ENCODE results near the gene CDH13. TPM values are rescaled to one million over a fixed set of nuclear protein-coding genes. Genes with fewer than 3 reads are reported as not detected.

CDH13 gene
- total RNA-seq, 2 donors from 2014 or later: 228 to 280 TPM

DNA sequence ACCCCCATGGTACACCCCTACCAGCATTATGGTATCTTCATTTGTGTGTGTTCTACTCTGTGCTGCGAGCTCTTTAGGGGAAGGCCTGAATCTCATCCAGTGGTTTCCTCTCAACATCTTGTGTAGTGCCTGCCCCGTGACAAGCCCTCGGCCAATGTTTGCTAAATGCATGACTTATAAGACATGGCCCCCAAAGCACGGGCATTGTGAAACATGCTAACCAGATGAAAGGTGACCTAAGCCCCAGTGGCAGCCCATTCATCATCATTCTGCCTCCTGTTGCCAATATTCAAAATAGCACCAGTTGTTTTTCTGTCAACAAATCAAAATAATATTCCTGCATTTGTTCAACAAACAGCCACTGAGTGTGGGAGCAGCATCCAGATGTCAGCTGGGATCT lies 1072.2 kb downstream of the CDH13 start:
- Histone ChIP-seq H3K9me3 (no peaks in the 10 kb centered on the region), H3K4me3 (no peak overlapping the region), H3K27ac (no peak overlapping the region), H3K36me3 (no peaks in the 10 kb centered on the region), H3K4me1 (ENCODE audit: control insufficient read depth in 1 of 2, low read depth in 2 of 2) (no peaks in the 10 kb centered on the region), H3K27me3 (replicated peaks; ENCODE audit: insufficient read depth) (no peaks in the 10 kb centered on the region)
- DNase-seq (ENCODE audit: low spot score) (no peak), ATAC-seq (ENCODE audit: insufficient number of reproducible peaks, low FRiP score, low read depth) (no peak)
- TF ChIP-seq, protein P1, sequence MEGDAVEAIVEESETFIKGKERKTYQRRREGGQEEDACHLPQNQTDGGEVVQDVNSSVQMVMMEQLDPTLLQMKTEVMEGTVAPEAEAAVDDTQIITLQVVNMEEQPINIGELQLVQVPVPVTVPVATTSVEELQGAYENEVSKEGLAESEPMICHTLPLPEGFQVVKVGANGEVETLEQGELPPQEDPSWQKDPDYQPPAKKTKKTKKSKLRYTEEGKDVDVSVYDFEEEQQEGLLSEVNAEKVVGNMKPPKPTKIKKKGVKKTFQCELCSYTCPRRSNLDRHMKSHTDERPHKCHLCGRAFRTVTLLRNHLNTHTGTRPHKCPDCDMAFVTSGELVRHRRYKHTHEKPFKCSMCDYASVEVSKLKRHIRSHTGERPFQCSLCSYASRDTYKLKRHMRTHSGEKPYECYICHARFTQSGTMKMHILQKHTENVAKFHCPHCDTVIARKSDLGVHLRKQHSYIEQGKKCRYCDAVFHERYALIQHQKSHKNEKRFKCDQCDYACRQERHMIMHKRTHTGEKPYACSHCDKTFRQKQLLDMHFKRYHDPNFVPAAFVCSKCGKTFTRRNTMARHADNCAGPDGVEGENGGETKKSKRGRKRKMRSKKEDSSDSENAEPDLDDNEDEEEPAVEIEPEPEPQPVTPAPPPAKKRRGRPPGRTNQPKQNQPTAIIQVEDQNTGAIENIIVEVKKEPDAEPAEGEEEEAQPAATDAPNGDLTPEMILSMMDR (IDR thresholded peaks at IDR 0.05): no peak

DNA sequence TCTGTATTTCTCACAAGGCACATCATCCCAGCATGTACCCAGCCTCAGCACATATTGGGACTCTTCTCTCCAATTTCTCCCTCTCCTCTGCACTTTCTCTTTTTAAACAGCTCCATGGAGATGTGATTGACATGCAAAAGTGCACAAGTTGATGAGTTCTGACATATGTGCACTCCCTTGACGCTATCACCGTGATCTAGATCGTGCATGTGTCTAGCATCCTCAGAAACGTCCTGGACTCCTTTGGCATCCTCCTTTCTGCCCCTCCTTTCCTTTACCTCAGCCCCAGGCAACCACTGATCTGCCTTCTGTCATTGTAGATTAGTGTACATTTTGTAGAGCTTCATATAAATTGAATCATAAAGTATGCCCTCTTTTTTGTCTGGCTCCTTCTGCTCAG lies 1073.0 kb downstream of the CDH13 start:
- ATAC-seq (ENCODE audit: insufficient number of reproducible peaks, low FRiP score, low read depth) (no peak), DNase-seq (ENCODE audit: low spot score) (no peak)
- Histone ChIP-seq H3K4me3 (no peak overlapping the region), H3K4me1 (ENCODE audit: control insufficient read depth in 1 of 2, low read depth in 2 of 2) (no peaks in the 10 kb centered on the region), H3K27ac (no peak overlapping the region), H3K9me3 (no peaks in the 10 kb centered on the region), H3K36me3 (no peaks in the 10 kb centered on the region), H3K27me3 (replicated peaks; ENCODE audit: insufficient read depth) (no peaks in the 10 kb centered on the region)
- TF ChIP-seq, protein P1 (IDR thresholded peaks at IDR 0.05): no peak

DNA sequence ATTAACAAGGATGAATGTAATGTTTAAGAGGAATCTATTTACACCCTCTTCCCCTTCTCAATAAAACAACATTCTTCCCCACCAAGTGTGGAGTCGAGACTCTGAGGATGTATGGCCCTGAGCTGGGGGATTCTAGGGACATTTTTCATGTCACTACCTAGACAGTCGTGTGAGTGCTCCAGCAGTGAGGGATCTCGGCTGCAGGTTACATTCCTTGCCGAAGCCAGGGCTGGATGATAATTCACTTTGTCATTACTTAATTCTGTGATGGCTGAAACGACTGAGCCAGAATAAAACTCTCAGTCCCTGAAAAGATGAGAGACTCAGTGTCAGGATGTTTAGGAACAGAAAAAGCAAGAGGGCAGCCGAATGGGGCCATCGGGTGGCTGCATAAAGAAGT lies 1074.1 kb downstream of the CDH13 start:
- Histone ChIP-seq H3K9me3 (no peaks in the 10 kb centered on the region), H3K27me3 (replicated peaks; ENCODE audit: insufficient read depth) (no peaks in the 10 kb centered on the region), H3K4me3 (no peak overlapping the region), H3K36me3 (no peaks in the 10 kb centered on the region), H3K4me1 (ENCODE audit: control insufficient read depth in 1 of 2, low read depth in 2 of 2) (no peaks in the 10 kb centered on the region), H3K27ac (no peak overlapping the region)
- DNase-seq (ENCODE audit: low spot score): no peak
- TF ChIP-seq, protein P1 (IDR thresholded peaks at IDR 0.05): no peak
- ATAC-seq (ENCODE audit: insufficient number of reproducible peaks, low FRiP score, low read depth): no peak

DNA sequence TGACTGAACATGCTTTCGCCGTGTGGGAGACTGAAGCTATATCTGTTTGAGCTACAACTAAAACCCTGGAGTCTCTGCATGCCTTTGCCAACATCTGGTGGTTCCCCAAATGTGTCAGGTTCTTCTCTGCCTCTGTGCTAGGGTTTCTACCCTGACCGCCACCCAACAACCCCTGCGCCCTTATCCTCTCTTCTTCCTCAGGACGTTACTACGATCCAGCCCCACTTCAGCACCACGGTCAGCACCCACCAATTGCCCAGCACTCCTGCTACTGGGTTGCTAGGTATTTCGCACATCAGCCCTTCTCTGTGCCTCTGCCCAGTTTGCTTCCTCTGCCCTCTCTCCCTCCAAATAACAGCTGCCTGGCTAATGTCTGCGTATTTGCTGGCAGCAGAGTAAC lies 1074.7 kb downstream of the CDH13 start:
- no peak for DNase-seq (ENCODE audit: low spot score)
- H3K27ac ChIP-seq: no peak overlapping the region
- TF ChIP-seq, protein P1 (IDR thresholded peaks at IDR 0.05): no peak
- no peaks in the 10 kb centered on the region for H3K9me3 ChIP-seq
- H3K36me3 ChIP-seq: no peaks in the 10 kb centered on the region
- no peak for ATAC-seq (ENCODE audit: insufficient number of reproducible peaks, low FRiP score, low read depth)
- H3K4me1 ChIP-seq (ENCODE audit: control insufficient read depth in 1 of 2, low read depth in 2 of 2): no peaks in the 10 kb centered on the region
- H3K4me3 ChIP-seq: no peak overlapping the region
- H3K27me3 ChIP-seq (replicated peaks; ENCODE audit: insufficient read depth): no peaks in the 10 kb centered on the region

DNA sequence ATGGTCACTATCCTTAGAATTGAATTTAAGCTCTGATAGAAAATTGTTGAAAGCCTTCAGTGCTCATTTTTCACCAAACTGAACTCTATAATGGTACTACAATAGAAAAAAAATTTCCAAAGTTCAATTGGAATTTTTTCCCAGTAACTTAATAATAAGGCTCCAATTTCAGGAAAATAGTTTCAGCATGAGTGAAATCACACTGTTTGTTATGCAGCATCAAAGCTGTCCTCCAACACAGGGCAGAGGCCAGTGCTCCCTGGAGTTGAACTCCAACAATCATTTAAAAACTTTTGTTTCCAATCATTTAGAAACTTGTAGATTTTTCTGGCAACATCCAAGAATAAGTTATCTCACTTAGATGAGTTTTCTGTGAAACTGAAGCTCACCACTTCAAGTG lies 1077.9 kb downstream of the CDH13 start:
- H3K27me3 ChIP-seq (replicated peaks; ENCODE audit: insufficient read depth): no peaks in the 10 kb centered on the region
- H3K9me3 ChIP-seq: no peaks in the 10 kb centered on the region
- ATAC-seq (ENCODE audit: insufficient number of reproducible peaks, low FRiP score, low read depth) (no peak), DNase-seq (ENCODE audit: low spot score) (no peak)
- no peaks in the 10 kb centered on the region for H3K4me1 ChIP-seq (ENCODE audit: control insufficient read depth in 1 of 2, low read depth in 2 of 2)
- H3K36me3 ChIP-seq: no peaks in the 10 kb centered on the region
- no peak overlapping the region for H3K27ac ChIP-seq
- TF ChIP-seq, protein P1 (IDR thresholded peaks at IDR 0.05): no peak
- H3K4me3 ChIP-seq: no peak overlapping the region
